AG10803 (cell line): ENCODE results near the gene AVEN.

ENCODE experiments used
- DNase-seq: peaks from one replicate; pipeline ENCODE4 v3.0.0; 2010; ENCODE audit warnings: low read depth
- H3K4me3 ChIP-seq: 2 replicates; pipeline ENCODE4 v1.5.1; 2011; ENCODE audit warnings: mild to moderate bottlenecking, low read length, control low read depth
- TF ChIP-seq, protein P1 (sequence below): conservative IDR thresholded peaks from 2 replicates; pipeline ENCODE4 v1.5.1; 2011; ENCODE audit warnings: mild to moderate bottlenecking, low read length, control low read depth, inconsistent platforms

The AVEN gene

DNA sequence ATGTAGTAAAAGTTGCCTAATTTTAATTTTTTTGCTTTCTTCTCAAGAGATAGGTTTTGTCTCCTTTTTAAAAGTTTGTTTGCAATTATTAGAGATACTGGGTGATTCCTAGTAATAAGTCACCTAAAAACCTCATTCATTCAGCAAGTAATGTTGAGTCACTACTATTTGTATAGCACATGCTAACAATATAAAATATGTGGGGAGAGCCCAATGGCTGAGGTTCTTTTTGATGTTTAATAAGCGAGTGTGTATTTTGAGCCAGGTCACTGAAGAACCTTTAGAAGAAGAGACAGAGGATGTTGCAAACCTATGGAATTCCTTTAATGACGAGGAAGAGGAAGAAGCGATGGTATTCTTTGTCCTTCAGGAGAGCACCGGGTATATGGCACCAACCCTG, 194.4 kb downstream of the AVEN start:
- TF ChIP-seq, protein P1, sequence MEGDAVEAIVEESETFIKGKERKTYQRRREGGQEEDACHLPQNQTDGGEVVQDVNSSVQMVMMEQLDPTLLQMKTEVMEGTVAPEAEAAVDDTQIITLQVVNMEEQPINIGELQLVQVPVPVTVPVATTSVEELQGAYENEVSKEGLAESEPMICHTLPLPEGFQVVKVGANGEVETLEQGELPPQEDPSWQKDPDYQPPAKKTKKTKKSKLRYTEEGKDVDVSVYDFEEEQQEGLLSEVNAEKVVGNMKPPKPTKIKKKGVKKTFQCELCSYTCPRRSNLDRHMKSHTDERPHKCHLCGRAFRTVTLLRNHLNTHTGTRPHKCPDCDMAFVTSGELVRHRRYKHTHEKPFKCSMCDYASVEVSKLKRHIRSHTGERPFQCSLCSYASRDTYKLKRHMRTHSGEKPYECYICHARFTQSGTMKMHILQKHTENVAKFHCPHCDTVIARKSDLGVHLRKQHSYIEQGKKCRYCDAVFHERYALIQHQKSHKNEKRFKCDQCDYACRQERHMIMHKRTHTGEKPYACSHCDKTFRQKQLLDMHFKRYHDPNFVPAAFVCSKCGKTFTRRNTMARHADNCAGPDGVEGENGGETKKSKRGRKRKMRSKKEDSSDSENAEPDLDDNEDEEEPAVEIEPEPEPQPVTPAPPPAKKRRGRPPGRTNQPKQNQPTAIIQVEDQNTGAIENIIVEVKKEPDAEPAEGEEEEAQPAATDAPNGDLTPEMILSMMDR, result no peak
- no peak for DNase-seq
- H3K4me3 ChIP-seq, result no peak overlapping the region

DNA sequence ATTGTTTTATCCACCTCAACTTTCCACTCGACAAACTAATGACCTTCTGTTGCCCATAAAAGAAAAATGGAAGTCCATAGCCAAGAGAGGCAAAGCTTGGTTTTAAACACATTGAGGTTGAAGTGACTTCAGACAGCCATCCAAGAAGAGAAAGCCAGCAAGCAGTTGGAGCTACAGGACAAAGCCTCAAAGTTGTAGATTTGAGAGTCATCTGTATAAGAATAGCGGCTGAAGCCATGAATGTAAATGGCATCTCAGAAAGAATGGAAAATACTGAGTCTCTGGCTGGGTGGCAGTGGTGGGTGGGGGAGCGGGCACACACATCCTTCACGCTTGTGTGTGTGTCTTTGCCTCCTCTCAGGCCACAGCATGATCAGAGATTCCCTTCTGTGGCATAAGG, 194.8 kb downstream of the AVEN start:
- no peak for DNase-seq
- TF ChIP-seq, protein P1, result no peak
- no peak overlapping the region for H3K4me3 ChIP-seq

DNA sequence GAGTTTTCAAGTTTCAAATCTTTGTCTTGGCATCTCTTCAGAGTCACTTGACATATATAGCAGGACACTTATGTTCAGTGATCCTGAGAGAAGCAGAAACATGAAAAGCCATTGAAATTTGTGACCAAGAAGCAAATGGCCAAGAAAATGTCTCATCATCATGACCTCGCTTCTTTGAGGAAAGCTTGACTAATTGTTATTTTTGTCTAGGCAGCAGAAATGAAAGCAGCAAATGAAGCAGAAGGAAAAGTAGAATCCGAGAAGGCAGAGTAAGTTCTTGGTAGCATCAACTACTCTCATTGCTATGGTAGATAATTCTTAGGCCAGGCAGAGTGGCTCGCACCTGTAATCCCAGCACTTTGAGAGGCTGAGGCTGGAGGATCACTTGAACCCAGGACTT, 198.4 kb downstream of the AVEN start:
- TF ChIP-seq, protein P1, result no peak
- DNase-seq, result no peak
- no peak overlapping the region for H3K4me3 ChIP-seq

DNA sequence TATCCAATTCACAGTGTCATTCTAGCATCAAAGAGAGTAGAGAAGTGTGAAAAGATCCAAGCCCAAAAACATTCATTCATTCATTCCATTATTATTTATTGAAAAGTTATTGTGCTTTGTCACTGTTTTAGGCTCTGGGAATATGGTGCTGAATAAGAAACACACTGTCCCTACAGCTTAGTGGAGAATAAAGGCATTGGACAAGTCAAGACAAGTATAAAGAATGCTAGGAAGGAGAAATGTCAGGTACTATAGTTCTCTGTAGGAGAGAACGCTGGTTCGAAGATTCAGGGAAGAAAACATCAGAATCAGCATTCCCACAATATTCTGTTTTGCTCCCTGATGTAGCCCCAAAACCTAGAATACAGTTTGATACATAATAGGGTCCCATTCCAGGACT, 199.5 kb downstream of the AVEN start:
- DNase-seq, result no peak
- H3K4me3 ChIP-seq, result no peak overlapping the region
- TF ChIP-seq, protein P1, result no peak

DNA sequence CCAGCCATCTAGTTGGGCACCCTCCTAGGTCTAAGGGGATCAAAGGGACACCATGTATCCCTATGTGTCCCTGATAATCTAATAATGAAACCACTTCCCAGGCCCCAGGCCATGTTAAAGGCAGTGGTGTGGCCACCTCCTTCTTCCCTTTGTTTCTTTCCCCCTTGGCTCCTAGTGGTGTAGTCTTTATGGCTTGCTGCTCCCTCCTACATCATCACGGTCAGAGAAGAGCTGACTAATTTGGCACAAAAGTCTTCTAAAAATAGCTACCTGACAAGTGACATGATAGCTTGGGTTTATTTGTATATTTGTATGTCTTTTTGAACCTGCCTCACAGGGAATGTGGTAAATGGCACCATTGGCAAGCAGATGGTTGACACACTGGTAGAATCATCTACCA, 201.7 kb downstream of the AVEN start:
- no peak for DNase-seq
- TF ChIP-seq, protein P1, result no peak
- no peak overlapping the region for H3K4me3 ChIP-seq

DNA sequence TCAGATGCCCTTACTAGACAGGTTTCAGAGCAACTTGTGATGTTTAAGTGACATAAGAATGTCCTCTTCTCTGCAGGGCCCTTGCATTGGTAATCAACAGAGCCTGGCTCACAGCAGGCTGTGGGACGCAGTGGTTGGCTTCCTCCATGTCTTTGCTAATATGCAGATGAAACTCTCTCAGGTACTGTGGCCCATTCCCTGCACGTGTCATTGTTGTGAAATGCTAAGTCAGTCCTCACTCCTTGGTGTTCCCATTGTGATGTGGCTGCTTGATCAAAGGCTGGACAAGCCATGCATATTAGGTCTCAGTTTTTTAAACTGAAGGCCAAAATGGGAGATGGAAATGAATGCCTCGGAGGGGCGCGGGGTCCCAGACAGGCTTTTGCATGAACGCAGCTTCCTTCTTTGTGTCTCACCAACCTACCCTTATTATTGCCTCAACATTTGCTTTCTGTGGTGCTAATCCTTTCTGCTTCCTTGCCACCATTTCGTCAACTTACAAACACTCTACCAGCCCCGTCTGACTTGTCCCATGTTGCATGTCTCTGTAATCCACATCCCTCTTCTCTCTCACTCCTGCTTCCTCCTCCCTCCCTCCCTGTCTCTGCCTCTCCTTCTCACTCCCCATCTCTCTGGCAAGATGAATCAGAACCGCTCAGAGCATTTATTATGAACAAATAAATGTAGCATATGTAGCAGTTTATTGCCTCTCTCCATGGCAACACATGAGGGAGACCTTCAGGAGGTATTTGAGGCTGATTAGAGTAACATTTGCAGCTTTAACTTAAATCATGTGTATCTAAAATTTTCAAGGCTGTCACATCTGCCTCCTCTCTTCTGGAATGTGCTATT, 203.9 kb downstream of the AVEN start:
- no peak overlapping the region for H3K4me3 ChIP-seq
- peak; percentile 1 for DNase-seq
- TF ChIP-seq, protein P1, result no peak

DNA sequence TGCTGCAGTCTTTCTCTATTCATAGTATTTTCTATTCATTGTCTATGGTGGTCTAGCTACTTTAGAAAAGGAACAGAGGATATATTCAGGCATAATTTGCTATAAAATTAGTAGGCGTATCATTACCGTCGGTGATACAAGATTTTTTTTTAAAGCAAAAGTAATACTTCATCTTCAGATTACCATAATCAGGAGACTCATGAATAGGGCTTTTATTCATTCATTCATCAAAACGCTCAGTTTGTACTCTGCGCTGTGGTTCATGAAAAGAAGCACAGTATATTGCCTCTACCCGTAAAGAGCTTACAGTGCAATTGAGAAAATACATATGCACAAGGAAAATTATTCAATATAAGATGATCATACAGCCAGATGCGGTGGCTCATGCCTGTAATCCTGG, 207.4 kb downstream of the AVEN start:
- no peak overlapping the region for H3K4me3 ChIP-seq
- TF ChIP-seq, protein P1, result no peak
- DNase-seq, result no peak
